Endothelial cell of umbilical vein (primary cell): ENCODE measurements around the gene SLC25A17. TPM values are rescaled to one million over a fixed set of nuclear protein-coding genes. Genes with fewer than 3 reads are reported as not detected.

Source experiments
- BruUV-seq: library from RNA; stranded (reverse); fragments of 400-500 nt; replicated peaks from 2 replicates; lab custom pipeline; 2021; lab: Mats Ljungman, UMichigan
- CTCF ChIA-PET: fragments of 300-600, 350-600 bp; sonication (Branson Sonifier 250); formaldehyde crosslinking; loops from one replicate; lab custom pipeline; 2021; ENCODE audit warnings: antibody characterized with exemption, inconsistent platforms; lab: Charles Lee
- POLR2A ChIA-PET: fragments of 300-600, 350-600 bp; sonication (Branson Sonifier 250); formaldehyde crosslinking; loops from one replicate; lab custom pipeline; 2021; ENCODE audit warnings: antibody characterized with exemption, inconsistent platforms; lab: Charles Lee
- DNase-seq: peaks from one replicate; pipeline ENCODE4 v3.0.0-alpha.2; 2011; ENCODE audit warnings: low read depth, low spot score
- FAIRE-seq: peaks from 2 replicates; lab custom pipeline; 2011; peaks lifted over from hg19 to GRCh38; lab: Jason Lieb, UNC
- H2AFZ ChIP-seq: 2 replicates; pipeline ENCODE4 v1.6.0; 2012; ENCODE audit warnings: low read depth, low read length, control low read depth, inconsistent platforms
- H3K27ac ChIP-seq: 2 replicates; pipeline ENCODE4 v1.5.1; 2011; ENCODE audit warnings: low read depth, mild to moderate bottlenecking, control low read depth, low read length, moderate library complexity; ENCODE audit not compliant: insufficient read depth
- H3K27me3 ChIP-seq, 2 experiments: 2 replicates each; pipeline versions ENCODE4 v1.6.0 to v1.6.1; 2011; ENCODE audit warnings: low read length in 2 of 2, mixed read lengths in 1 of 2; ENCODE audit not compliant: control insufficient read depth in 2 of 2, insufficient read depth in 2 of 2
- H3K36me3 ChIP-seq, 2 experiments: 2 replicates in 1 of 2; 3 replicates in 1 of 2; pipeline ENCODE4 v1.5.1; 2011; ENCODE audit warnings: low read length in 2 of 2, mild to moderate bottlenecking in 1 of 2, moderate library complexity in 1 of 2; ENCODE audit not compliant: control insufficient read depth in 2 of 2, insufficient read depth in 2 of 2; ENCODE audit errors: extremely low read depth in 1 of 2
- H3K4me1 ChIP-seq: 3 replicates; pipeline ENCODE4 v1.5.1; 2011; ENCODE audit warnings: mild to moderate bottlenecking, low read length; ENCODE audit not compliant: control insufficient read depth, insufficient read depth; ENCODE audit errors: extremely low read depth
- H3K4me2 ChIP-seq: 2 replicates; pipeline ENCODE4 v1.6.1; 2011; ENCODE audit warnings: low read length, control low read depth, mixed read lengths; ENCODE audit not compliant: insufficient read depth
- H3K4me3 ChIP-seq, 3 experiments: fragments of 200-600 bp in 1 of 3; sonication (generic), shearing (Covaris generic) in 1 of 3; replicated peaks in 1 of 3; 2 replicates each; pipeline ENCODE4 v1.5.1; 2011 to 2016; ENCODE audit warnings: control low read depth in 3 of 3, low read length in 3 of 3, mild to moderate bottlenecking in 2 of 3, inconsistent platforms in 1 of 3, low read depth in 1 of 3, moderate library complexity in 1 of 3; ENCODE audit not compliant: insufficient read depth in 1 of 3
- H3K79me2 ChIP-seq: 2 replicates; pipeline ENCODE4 v1.6.0; 2012; ENCODE audit warnings: low read length, inconsistent platforms; ENCODE audit not compliant: control insufficient read depth, insufficient read depth
- H3K9ac ChIP-seq: replicated peaks from 2 replicates; pipeline ENCODE3; 2011; ENCODE audit warnings: low read length, control low read depth; ENCODE audit not compliant: insufficient read depth; ENCODE audit errors: extremely low read depth
- H3K9me1 ChIP-seq: replicated peaks from 3 replicates; pipeline ENCODE4 v1.6.0; 2011; ENCODE audit warnings: mild to moderate bottlenecking, low read length; ENCODE audit not compliant: control insufficient read depth, insufficient read depth; ENCODE audit errors: extremely low read depth
- H3K9me3 ChIP-seq: replicated peaks from 2 replicates; pipeline ENCODE4 v1.5.1; 2012; ENCODE audit warnings: low read length, inconsistent platforms; ENCODE audit not compliant: control insufficient read depth, insufficient read depth
- H4K20me1 ChIP-seq: replicated peaks from 2 replicates; pipeline ENCODE3; 2011; ENCODE audit warnings: mild to moderate bottlenecking, low read length; ENCODE audit not compliant: control insufficient read depth, insufficient read depth; ENCODE audit errors: extremely low read depth
- CTCF ChIP-seq, 2 donors: IDR thresholded peaks; 1 replicate in 1 of 2; 2 replicates in 1 of 2; pipeline ENCODE4 v1.5.1; 2011; ENCODE audit warnings: low read length in 2 of 2, mild to moderate bottlenecking in 2 of 2, moderate library complexity in 2 of 2, control low read depth in 1 of 2, inconsistent platforms in 1 of 2, low read depth in 1 of 2; ENCODE audit not compliant: insufficient read depth in 1 of 2; ENCODE audit errors: extremely low read depth in 1 of 2
- EZH2 ChIP-seq: IDR thresholded peaks from 2 replicates; pipeline ENCODE4 v1.6.1; 2012; ENCODE audit warnings: borderline replicate concordance, low read depth, mild to moderate bottlenecking, moderate library complexity, low read length, inconsistent platforms; ENCODE audit not compliant: severe bottlenecking
- FOS ChIP-seq: IDR thresholded peaks from 2 replicates; pipeline ENCODE4 v1.6.1; 2011; ENCODE audit warnings: mild to moderate bottlenecking, low read length, moderate library complexity, borderline replicate concordance; ENCODE audit not compliant: insufficient read depth
- GATA2 ChIP-seq: IDR thresholded peaks from 2 replicates; pipeline ENCODE4 v1.7.0; 2011; ENCODE audit warnings: low read depth, mild to moderate bottlenecking, moderate library complexity, mixed read lengths, low read length; ENCODE audit not compliant: insufficient read length, insufficient read depth
- JUN ChIP-seq: IDR thresholded peaks from 2 replicates; pipeline ENCODE4 v1.6.1; 2011; ENCODE audit warnings: borderline replicate concordance, low read depth; ENCODE audit not compliant: insufficient read length, insufficient read depth
- MAX ChIP-seq: IDR thresholded peaks from 2 replicates; pipeline ENCODE4 v1.6.1; 2011; ENCODE audit not compliant: insufficient read depth, insufficient read length
- MYC ChIP-seq: IDR thresholded peaks from one replicate; pipeline ENCODE4 v1.6.1; 2011; ENCODE audit warnings: mild to moderate bottlenecking, low read depth, low read length
- POLR2A ChIP-seq: IDR thresholded peaks from 2 replicates; pipeline ENCODE4 v1.6.1; 2012; ENCODE audit warnings: low read depth, mild to moderate bottlenecking, control low read depth, low read length
- POLR2AphosphoS5 ChIP-seq: IDR thresholded peaks from 2 replicates; pipeline ENCODE4 v1.6.1; 2012; ENCODE audit warnings: low read depth, mild to moderate bottlenecking, control low read depth, low read length, moderate library complexity; ENCODE audit not compliant: insufficient read depth
- dilution Hi-C: fragments of 300-500 bp; cut with MboI; formaldehyde crosslinking; loops from one replicate; pipeline ENCODE4 v1.15.0; 2019; ENCODE audit warnings: low sequenced_read_pairs; ENCODE audit not compliant: extremely low pct_ligation_motif_present
- intact Hi-C: fragments of 100-400 bp; cut with micrococcal nuclease; formaldehyde crosslinking; loops from one replicate; pipeline ENCODE4 v1.10.0; 2022
- polyA plus RNA-seq, 4 experiments: library from polyadenylated mRNA; depleted of rRNA in 3 of 4; stranded (reverse) in 3 of 4; unstranded in 1 of 4; fragments of >200 nt; gene quantifications; 2 replicates each; pipeline versions ENCODE4 v1.2.1 to v1.2.3, GENCODE V29; 2011 to 2012; ENCODE audit warnings: missing spikeins in 1 of 4
- total RNA-seq: library from RNA; stranded (reverse); gene quantifications from 2 replicates; pipeline ENCODE4 v1.2.3, GENCODE V29; 2021

SLC25A17 gene
- total and polyA plus RNA-seq, 2 donors (not counting 3 experiments of a cell fraction or from before 2014, with no cell fraction given) = 12.2 to 25.8 TPM

- peak overlapping the region; percentile 97 for H3K4me2 ChIP-seq
- peak overlapping the region; percentile 76 to 99 (median 94) for H3K4me3 ChIP-seq
- H3K79me2 ChIP-seq = peaks cover 80% of the 10 kb centered on the region
- dilution Hi-C loops = no loop called here
- peak; percentile 50 for FAIRE-seq
- no peak for DNase-seq
- CTCF ChIA-PET = interaction anchor here (1.4 kb wide), 1 partner anchor 36 kb away, joined by 3 read pairs; the partner anchor contains the start of gene SLC25A17
- intact Hi-C loops = no loop called here
- POLR2A ChIA-PET = no interaction called here
- no peaks in the 10 kb centered on the region for H3K9me3 ChIP-seq
- H2AFZ ChIP-seq = no peak overlapping the region
- H3K9me1 ChIP-seq = no peaks in the 10 kb centered on the region
- peaks cover 7% of the 10 kb centered on the region for H4K20me1 ChIP-seq
- TF ChIP-seq CTCF (IDR thresholded peaks at IDR 0.05; ENCODE audit: extremely low read depth in 1 of 2, insufficient read depth in 1 of 2, low read depth in 1 of 2, low read length in 2 of 2) (no peak), MYC (no peak), POLR2A (no peak), EZH2 (no peak), POLR2AphosphoS5 (no peak), FOS (no peak), GATA2 (no peak), JUN (no peak), MAX (no peak)
- peaks cover 27% of the 10 kb centered on the region for H3K4me1 ChIP-seq
- no peaks in the 10 kb centered on the region for H3K36me3 ChIP-seq
- TSS peak; percentile 20 for BruUV-seq
- H3K9ac ChIP-seq = peak overlapping the region; percentile 86
- no peaks in the 10 kb centered on the region for H3K27me3 ChIP-seq
- peak overlapping the region; percentile 93 for H3K27ac ChIP-seq
Measured at GRCh38 chr22:40855071-40855978, 36.2 kb upstream of the SLC25A17 start.
